ENCODE data around the gene CFAP410. TPM values are rescaled to one million over a fixed set of nuclear protein-coding genes. Genes with fewer than 3 reads are reported as not detected.

The CFAP410 gene
- total and polyA plus RNA-seq, 2 of the 4 experiments (the other 2 are of a cell fraction), result 3.8 to 10.3 TPM

DNA sequence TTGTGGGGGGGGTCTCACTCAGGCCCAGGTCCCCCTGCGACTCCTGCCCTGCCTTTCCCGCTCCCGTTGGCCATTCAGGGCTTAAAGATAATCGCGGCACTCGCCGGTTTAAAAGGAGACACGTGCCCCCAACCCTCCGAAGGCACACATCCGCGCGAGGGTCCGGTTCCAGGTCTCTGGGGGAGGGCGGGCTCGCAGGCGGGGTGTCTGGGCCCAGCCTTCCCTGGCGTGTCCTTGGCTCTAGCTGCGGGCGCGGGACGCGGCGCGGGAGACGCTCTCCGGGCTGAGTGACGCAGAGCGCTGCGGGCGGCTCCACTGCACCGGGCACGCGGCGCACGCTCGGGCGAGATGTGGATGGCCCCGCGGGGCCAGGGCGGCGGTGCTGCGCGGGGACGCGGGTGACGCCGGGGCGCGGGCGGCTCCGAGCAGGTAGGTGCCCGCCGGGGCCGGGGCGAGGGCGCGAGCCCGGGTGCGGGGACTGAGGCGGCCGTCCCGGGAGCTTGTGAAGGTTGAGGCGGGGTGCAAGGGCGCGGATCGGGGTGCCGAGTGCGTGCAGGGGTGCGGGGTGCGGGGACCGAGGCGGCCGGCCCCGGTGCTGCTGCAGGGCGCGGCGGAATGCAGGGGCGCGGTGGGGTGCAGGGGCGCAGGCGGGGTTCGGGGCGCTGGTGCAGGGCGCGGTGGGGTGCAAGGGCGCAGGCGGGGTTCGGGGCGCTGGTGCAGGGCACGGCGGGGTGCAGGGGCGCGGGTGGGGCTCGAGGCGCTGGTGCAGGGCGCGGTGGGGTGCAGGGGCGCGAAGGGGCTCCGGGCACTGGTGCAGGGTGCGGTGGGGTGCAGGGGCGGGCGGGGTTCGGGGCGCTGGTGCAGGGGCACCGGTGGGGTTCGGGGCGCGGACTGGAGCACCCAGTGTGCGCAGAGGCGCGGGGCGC, 10.9 kb upstream of the CFAP410 start:
- Histone ChIP-seq H3K23ac (ENCODE audit: low read depth, low read length) (no peak overlapping the region), H3K27ac (ENCODE audit: insufficient read depth, low read length) (no peak overlapping the region), H3K14ac (replicated peaks; ENCODE audit: low read depth, low read length) (no peak overlapping the region), H3K79me1 (ENCODE audit: low read depth in 1 of 2, low read length in 2 of 2) (no peaks in the 10 kb centered on the region), H3K18ac (ENCODE audit: low read depth, low read length) (no peak overlapping the region), H2AFZ (replicated peaks; ENCODE audit: low read length, poor library complexity) (no peak overlapping the region), H4K8ac (ENCODE audit: low read depth in 2 of 2, low read length in 2 of 2) (no peak overlapping the region), H3K4me3 (ENCODE audit: insufficient read depth, low read depth, low read length) (no peak overlapping the region), H4K91ac (ENCODE audit: insufficient read depth, low read depth, low read length) (no peak overlapping the region), H3K9ac (ENCODE audit: low read depth, low read length) (no peak overlapping the region), H2BK5ac (ENCODE audit: low read depth, low read length, poor library complexity, severe bottlenecking) (no peak overlapping the region), H3K36me3 (ENCODE audit: control insufficient read depth, insufficient read depth, low read length) (no peaks in the 10 kb centered on the region), H3K4me2 (ENCODE audit: low read depth, low read length) (no peak overlapping the region), H3K27me3 (ENCODE audit: control insufficient read depth, insufficient read depth, low read length) (peaks cover 67% of the 10 kb centered on the region), H4K20me1 (ENCODE audit: insufficient read depth, low read length) (no peaks in the 10 kb centered on the region), H2AK9ac (replicated peaks; ENCODE audit: low read depth, low read length, poor library complexity) (no peak overlapping the region), H2AK5ac (ENCODE audit: low read depth, low read length) (no peak overlapping the region), H2BK20ac (ENCODE audit: low read depth, low read length) (no peak overlapping the region), H2BK15ac (ENCODE audit: low read depth, low read length) (no peak overlapping the region), H2BK120ac (ENCODE audit: low read depth, low read length) (no peak overlapping the region), H3K9me3 (ENCODE audit: control insufficient read depth, insufficient read depth, low read length) (peaks cover 2% of the 10 kb centered on the region; the same call in 1 of the 2 replicates), H3K56ac (ENCODE audit: extremely low read depth, insufficient read depth, low read length) (no peak overlapping the region), H3K9me1 (ENCODE audit: insufficient read depth, low read length) (no peaks in the 10 kb centered on the region), H3K4me1 (ENCODE audit: control insufficient read depth, insufficient read depth, low read length) (no peaks in the 10 kb centered on the region), H3K4ac (ENCODE audit: low read depth, low read length) (no peak overlapping the region), H4K5ac (ENCODE audit: low read depth, low read length) (no peak overlapping the region)
- ATAC-seq (ENCODE audit: low read depth) (no peak), DNase-seq (no peak)
- POLR2A ChIA-PET (ENCODE audit: unreplicated experiment), result no interaction called here
- in situ Hi-C loops (cut with MboI; ENCODE audit: low sequenced_read_pairs) (no loop called here), intact Hi-C loops (cut with micrococcal nuclease) (no loop called here), dilution Hi-C loops (cut with HindIII; ENCODE audit: low sequenced_read_pairs, unreplicated experiment) (no loop called here)
- TF ChIP-seq POLR2A (IDR thresholded peaks at IDR 0.05; ENCODE audit: low read depth, low read length) (no peak), RCOR1 (IDR thresholded peaks at IDR 0.05; ENCODE audit: insufficient replicate concordance, low read length) (no peak), SMC3 (IDR thresholded peaks at IDR 0.05; ENCODE audit: low read depth, low read length) (no peak), RFX5 (IDR thresholded peaks at IDR 0.05; ENCODE audit: low read depth, low read length) (no peak), CEBPB (IDR thresholded peaks at IDR 0.05; ENCODE audit: low read depth, low read length) (no peak), MXI1 (IDR thresholded peaks at IDR 0.05; ENCODE audit: borderline replicate concordance, low read depth, low read length) (no peak), RAD21 (IDR thresholded peaks at IDR 0.05; ENCODE audit: low read length) (no peak), BHLHE40 (IDR thresholded peaks at IDR 0.05; ENCODE audit: low read depth, low read length) (no peak)
- TF ChIP-seq, protein P1, sequence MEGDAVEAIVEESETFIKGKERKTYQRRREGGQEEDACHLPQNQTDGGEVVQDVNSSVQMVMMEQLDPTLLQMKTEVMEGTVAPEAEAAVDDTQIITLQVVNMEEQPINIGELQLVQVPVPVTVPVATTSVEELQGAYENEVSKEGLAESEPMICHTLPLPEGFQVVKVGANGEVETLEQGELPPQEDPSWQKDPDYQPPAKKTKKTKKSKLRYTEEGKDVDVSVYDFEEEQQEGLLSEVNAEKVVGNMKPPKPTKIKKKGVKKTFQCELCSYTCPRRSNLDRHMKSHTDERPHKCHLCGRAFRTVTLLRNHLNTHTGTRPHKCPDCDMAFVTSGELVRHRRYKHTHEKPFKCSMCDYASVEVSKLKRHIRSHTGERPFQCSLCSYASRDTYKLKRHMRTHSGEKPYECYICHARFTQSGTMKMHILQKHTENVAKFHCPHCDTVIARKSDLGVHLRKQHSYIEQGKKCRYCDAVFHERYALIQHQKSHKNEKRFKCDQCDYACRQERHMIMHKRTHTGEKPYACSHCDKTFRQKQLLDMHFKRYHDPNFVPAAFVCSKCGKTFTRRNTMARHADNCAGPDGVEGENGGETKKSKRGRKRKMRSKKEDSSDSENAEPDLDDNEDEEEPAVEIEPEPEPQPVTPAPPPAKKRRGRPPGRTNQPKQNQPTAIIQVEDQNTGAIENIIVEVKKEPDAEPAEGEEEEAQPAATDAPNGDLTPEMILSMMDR (conservative IDR thresholded peaks at IDR 0.05; ENCODE audit: low read depth, low read length), result no peak
- CTCF ChIA-PET, result no interaction called here
- WGBS, 2 experiments (ENCODE audit: extremely low coverage in 2 of 2, insufficient read length in 1 of 2), result 36% methylated on average over 9 of the region's 113 CpGs; no CpG with 5 or more reads in 1 of the 2 experiments
- BruUV-seq (replicated peaks), result no TSS peak
